ENCODE data around the gene APMAP. TPM values are rescaled to one million over a fixed set of nuclear protein-coding genes. Genes with fewer than 3 reads are reported as not detected.

The APMAP gene
- total RNA-seq, result 102 and 135 TPM in 2 replicates

GRCh38 chr20:24992487-24993205 lies at the start of gene APMAP:
Gene APMAP, minus strand, starts transcription at chr20:24992751. Its CDS starts 63 bp downstream, at chr20:24992688.

GRCh38 chr20:24948939-24949679 lies 43.4 kb downstream of the APMAP start, which contains the start of gene CST7:
Gene CST7, plus strand, starts transcription at chr20:24949269. Its CDS starts 237 bp downstream, at chr20:24949506.

Other genes with a start within 250 kb of the APMAP start
- gene CST7, start 43.5 kb downstream of the APMAP start, total RNA-seq, result not detected in 2 replicates
- gene ACSS1, start 65.4 kb upstream of the APMAP start, total RNA-seq, result 1.7 and 4.2 TPM in 2 replicates
- not detected in 2 replicates for gene VSX1, start 89.4 kb upstream of the APMAP start, total RNA-seq
- gene ENTPD6, start 203.0 kb upstream of the APMAP start, total RNA-seq, result 60.9 and 89.7 TPM in 2 replicates

Data from smooth muscle cell of the pulmonary artery (primary cell).